GM23338 (cell line): ENCODE measurements around the gene EVI5. TPM values are rescaled to one million over a fixed set of nuclear protein-coding genes. Genes with fewer than 3 reads are reported as not detected.

ENCODE experiments used
- ATAC-seq: fragments of 200-7000 bp; cut with Tn5 transposase; 3 replicates; pipeline ENCODE4 v1.9.1; 2020
- DNase-seq: peaks from one replicate; pipeline ENCODE4 v3.0.0-alpha.2; 2015; ENCODE audit warnings: low spot score
- H2AFZ ChIP-seq: fragments of 200-600 bp; sonication (generic); 2 replicates; pipeline ENCODE4 v1.8.0; 2016; ENCODE audit warnings: antibody characterized with exemption, mild to moderate bottlenecking, moderate library complexity
- H3F3A ChIP-seq: fragments of 200-600 bp; sonication (generic); replicated peaks from 2 replicates; pipeline ENCODE4 v1.8.0; 2017; ENCODE audit warnings: antibody characterized with exemption, mixed run types, low read depth
- H3K27ac ChIP-seq: fragments of 200-600 bp; sonication (generic); 2 replicates; pipeline ENCODE4 v1.6.1; 2016; ENCODE audit warnings: low read depth
- H3K27me3 ChIP-seq: fragments of 200-600 bp; sonication (generic); 2 replicates; pipeline ENCODE4 v1.8.0; 2016; ENCODE audit warnings: mild to moderate bottlenecking, mixed run types, moderate library complexity; ENCODE audit not compliant: insufficient read depth
- H3K36me3 ChIP-seq: fragments of 200-600 bp; sonication (generic); 2 replicates; pipeline ENCODE4 v1.8.0; 2016; ENCODE audit warnings: mild to moderate bottlenecking; ENCODE audit not compliant: insufficient read depth
- H3K4me1 ChIP-seq: fragments of 200-600 bp; sonication (generic); 2 replicates; pipeline ENCODE4 v1.8.0; 2016; ENCODE audit warnings: mild to moderate bottlenecking, moderate library complexity; ENCODE audit not compliant: insufficient read depth
- H3K4me2 ChIP-seq: fragments of 200-600 bp; sonication (generic); 2 replicates; pipeline ENCODE4 v1.7.1; 2017; ENCODE audit warnings: mixed run types
- H3K4me3 ChIP-seq: fragments of 200-600 bp; sonication (generic); 2 replicates; pipeline ENCODE4 v1.6.1; 2016; ENCODE audit warnings: mixed run types
- H3K79me2 ChIP-seq: fragments of 200-600 bp; sonication (generic); replicated peaks from 2 replicates; pipeline ENCODE4 v1.8.0; 2017; ENCODE audit warnings: mild to moderate bottlenecking; ENCODE audit not compliant: insufficient read depth
- H3K9me2 ChIP-seq: fragments of 200-600 bp; sonication (generic); 2 replicates; pipeline ENCODE4 v1.8.0; 2017; ENCODE audit not compliant: insufficient read depth
- H4K20me1 ChIP-seq: fragments of 200-600 bp; sonication (generic); replicated peaks from 2 replicates; pipeline ENCODE4 v1.8.0; 2017; ENCODE audit warnings: mild to moderate bottlenecking; ENCODE audit not compliant: insufficient read depth
- H3K27ac Mint-ChIP-seq: 2 replicates; pipeline ENCODE4 v1.8.0; 2020; ENCODE audit warnings: inconsistent platforms, mild to moderate bottlenecking, moderate library complexity, mixed read lengths
- H3K27me3 Mint-ChIP-seq: 3 replicates; pipeline ENCODE4 v1.8.0; 2022; ENCODE audit warnings: low read depth, mild to moderate bottlenecking, moderate library complexity, mixed read lengths, inconsistent platforms; ENCODE audit not compliant: insufficient read depth, poor library complexity
- H3K36me3 Mint-ChIP-seq: 3 replicates; pipeline ENCODE4 v1.8.0; 2021; ENCODE audit warnings: low read depth, mild to moderate bottlenecking, inconsistent platforms, moderate library complexity, mixed read lengths
- H3K4me1 Mint-ChIP-seq: 3 replicates; pipeline ENCODE4 v1.8.0; 2020; ENCODE audit warnings: mild to moderate bottlenecking, inconsistent platforms, mixed read lengths
- H3K4me3 Mint-ChIP-seq: 3 replicates; pipeline ENCODE4 v1.8.0; 2021; ENCODE audit warnings: moderate library complexity, mild to moderate bottlenecking, inconsistent platforms, mixed read lengths
- H3K9me3 Mint-ChIP-seq: 3 replicates; pipeline ENCODE4 v1.8.0; 2020; ENCODE audit warnings: moderate library complexity, mild to moderate bottlenecking, inconsistent platforms, mixed read lengths
- EZH2 ChIP-seq: fragments of 200-600 bp; sonication (generic); IDR thresholded peaks from one replicate; pipeline ENCODE4 v1.8.0; 2017; ENCODE audit warnings: antibody characterized with exemption, mild to moderate bottlenecking, low read depth; ENCODE audit not compliant: unreplicated experiment
- EZH2phosphoT487 ChIP-seq: fragments of 200-600 bp; sonication (generic); IDR thresholded peaks from one replicate; pipeline ENCODE4 v1.8.1; 2018; ENCODE audit warnings: antibody characterized with exemption; ENCODE audit not compliant: unreplicated experiment
- NANOG ChIP-seq: IDR thresholded peaks from 2 replicates; pipeline ENCODE4 v1.6.1; 2016; ENCODE audit warnings: antibody characterized with exemption, borderline replicate concordance
- POLR2AphosphoS5 ChIP-seq: IDR thresholded peaks from 2 replicates; pipeline ENCODE4 v1.6.1; 2016; ENCODE audit warnings: antibody characterized with exemption, low read depth
- REST ChIP-seq: IDR thresholded peaks from one replicate; pipeline ENCODE4 v1.6.1; 2018; ENCODE audit warnings: antibody characterized with exemption; ENCODE audit not compliant: unreplicated experiment
- STAT1 ChIP-seq: IDR thresholded peaks from one replicate; pipeline ENCODE4 v1.6.1; 2016; ENCODE audit warnings: antibody characterized with exemption; ENCODE audit not compliant: unreplicated experiment
- ZNF462 ChIP-seq: fragments of 250-450 bp; sonication (Bioruptor Pico); IDR thresholded peaks from 2 replicates; pipeline ENCODE4 v1.5.0; 2020; ENCODE audit warnings: mild to moderate bottlenecking, moderate library complexity
- polyA plus RNA-seq: library from polyadenylated mRNA; unstranded; fragments of >200 nt; fragmentation: Nextera tagmentation; extraction: Ambion mirVana; gene quantifications from 2 replicates; pipeline ENCODE4 v1.2.1, GENCODE V29; 2016
- total RNA-seq: library from RNA; depleted of rRNA; stranded (reverse); fragments of >200 nt; shearing (Covaris generic); gene quantifications from 2 replicates; pipeline ENCODE4 v1.2.3, GENCODE V29; 2014

The EVI5 gene
- total and polyA plus RNA-seq, 2 experiments from 2014 or later, result 15.6 to 24.8 TPM

GRCh38 chr1:92503926-92504285 is 281.0 kb downstream of the EVI5 start:
- H3K36me3 Mint-ChIP-seq, result no peaks in the 10 kb centered on the region
- no peak for DNase-seq
- H3K4me2 ChIP-seq, result no peak overlapping the region

More at GRCh38 chr1:92503926-92504285, 281.0 kb downstream of the EVI5 start:
- Histone ChIP-seq H3K9me2 (no peaks in the 10 kb centered on the region), H3F3A (no peaks in the 10 kb centered on the region), H3K4me1 (no peaks in the 10 kb centered on the region), H3K27ac (no peak overlapping the region), H3K4me3 (no peak overlapping the region), H4K20me1 (no peaks in the 10 kb centered on the region), H3K79me2 (no peaks in the 10 kb centered on the region), H3K36me3 (no peaks in the 10 kb centered on the region), H2AFZ (no peak overlapping the region), H3K27me3 (no peaks in the 10 kb centered on the region)
- no peaks in the 10 kb centered on the region for H3K9me3 Mint-ChIP-seq
- H3K4me1 Mint-ChIP-seq, result no peaks in the 10 kb centered on the region
- ATAC-seq, result no peak
- peaks cover 3% of the 10 kb centered on the region for H3K27me3 Mint-ChIP-seq
- H3K27ac Mint-ChIP-seq, result no peak overlapping the region
- TF ChIP-seq EZH2 (no peak), STAT1 (no peak), ZNF462 (CRISPR knock-in tag) (no peak), EZH2phosphoT487 (no peak), REST (no peak), POLR2AphosphoS5 (no peak), NANOG (no peak)
- H3K4me3 Mint-ChIP-seq, result no peak overlapping the region
